C4-2B (cell line): Measurements from ENCODE around the gene NT5C.

Experiments used
- ZFX ChIP-seq: fragments of 450-650 bp; IDR thresholded peaks from 2 replicates; pipeline ENCODE4 v1.6.1; 2017
- TF ChIP-seq, protein P1 (sequence below): fragments of 450-650 bp; conservative IDR thresholded peaks from 2 replicates; pipeline ENCODE4 v1.5.1; 2017; ENCODE audit warnings: mild to moderate bottlenecking

DNA sequence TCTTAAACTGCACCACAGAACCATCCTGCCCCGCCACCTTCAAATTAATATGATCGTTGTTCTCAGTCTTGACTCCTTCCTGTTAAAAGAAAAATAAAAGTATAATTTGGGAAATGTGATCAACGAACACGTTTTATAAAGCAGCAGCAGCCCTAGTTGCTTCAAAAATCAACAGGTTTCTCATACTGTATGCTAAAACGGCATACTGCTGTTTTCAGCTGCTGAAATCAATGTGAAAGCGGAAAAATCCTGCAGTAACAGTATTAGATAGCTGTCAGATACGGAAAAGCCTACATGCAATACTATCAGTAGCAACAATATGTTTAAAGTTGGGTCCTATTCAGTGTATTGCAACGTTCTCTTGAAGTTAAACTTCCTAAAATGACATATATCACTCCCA is 49.6 kb upstream of the NT5C start:
- TF ChIP-seq, protein P1, sequence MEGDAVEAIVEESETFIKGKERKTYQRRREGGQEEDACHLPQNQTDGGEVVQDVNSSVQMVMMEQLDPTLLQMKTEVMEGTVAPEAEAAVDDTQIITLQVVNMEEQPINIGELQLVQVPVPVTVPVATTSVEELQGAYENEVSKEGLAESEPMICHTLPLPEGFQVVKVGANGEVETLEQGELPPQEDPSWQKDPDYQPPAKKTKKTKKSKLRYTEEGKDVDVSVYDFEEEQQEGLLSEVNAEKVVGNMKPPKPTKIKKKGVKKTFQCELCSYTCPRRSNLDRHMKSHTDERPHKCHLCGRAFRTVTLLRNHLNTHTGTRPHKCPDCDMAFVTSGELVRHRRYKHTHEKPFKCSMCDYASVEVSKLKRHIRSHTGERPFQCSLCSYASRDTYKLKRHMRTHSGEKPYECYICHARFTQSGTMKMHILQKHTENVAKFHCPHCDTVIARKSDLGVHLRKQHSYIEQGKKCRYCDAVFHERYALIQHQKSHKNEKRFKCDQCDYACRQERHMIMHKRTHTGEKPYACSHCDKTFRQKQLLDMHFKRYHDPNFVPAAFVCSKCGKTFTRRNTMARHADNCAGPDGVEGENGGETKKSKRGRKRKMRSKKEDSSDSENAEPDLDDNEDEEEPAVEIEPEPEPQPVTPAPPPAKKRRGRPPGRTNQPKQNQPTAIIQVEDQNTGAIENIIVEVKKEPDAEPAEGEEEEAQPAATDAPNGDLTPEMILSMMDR: no peak
- TF ChIP-seq ZFX: no peak
